HepG2 (cell line): ENCODE measurements around the gene SF3A2. TPM values are rescaled to one million over a fixed set of nuclear protein-coding genes. Genes with fewer than 3 reads are reported as not detected.
A peak's percentile ranks its signal among the peaks of the same experiment; 100 is the strongest.

ENCODE experiments used
- ATF1 ChIP-seq: IDR thresholded peaks from 2 replicates; pipeline ENCODE4 v1.6.1; 2016; ENCODE audit warnings: mild to moderate bottlenecking, control low read depth
- CREM ChIP-seq, 2 experiments: sonication (generic) in 1 of 2; formaldehyde crosslinking in 1 of 2; IDR thresholded peaks; 2 replicates each; pipeline versions ENCODE4 v1.4.0 to v1.6.1; 2016 to 2020; ENCODE audit warnings: antibody characterized with exemption in 1 of 2, mild to moderate bottlenecking in 1 of 2, missing genetic modification reagents in 1 of 2
- GFI1 ChIP-seq: sonication (generic); formaldehyde crosslinking; IDR thresholded peaks from 2 replicates; pipeline ENCODE4 v1.5.0; 2020; ENCODE audit warnings: missing genetic modification reagents, mild to moderate bottlenecking, borderline replicate concordance
- MED13 ChIP-seq: sonication (generic); formaldehyde crosslinking; IDR thresholded peaks from 2 replicates; pipeline ENCODE4 v1.5.0; 2020; ENCODE audit warnings: missing genetic modification reagents
- PHB2 ChIP-seq: fragments of 450-650 bp; IDR thresholded peaks from 2 replicates; pipeline ENCODE4 v1.6.1; 2018; ENCODE audit not compliant: partially characterized antibody
- PRDM15 ChIP-seq: sonication (generic); formaldehyde crosslinking; IDR thresholded peaks from 2 replicates; pipeline ENCODE4 v1.4.0; 2020; ENCODE audit warnings: missing genetic modification reagents
- RARG ChIP-seq: sonication (generic); formaldehyde crosslinking; IDR thresholded peaks from 2 replicates; pipeline ENCODE4 v1.4.0; 2020; ENCODE audit warnings: low read depth, mild to moderate bottlenecking, missing genetic modification reagents
- TIGD3 ChIP-seq: sonication (generic); formaldehyde crosslinking; IDR thresholded peaks from 2 replicates; pipeline ENCODE4 v1.5.1; 2020; ENCODE audit warnings: mild to moderate bottlenecking, missing genetic modification reagents, borderline replicate concordance
- TOPORS ChIP-seq: sonication (generic); formaldehyde crosslinking; IDR thresholded peaks from 2 replicates; pipeline ENCODE4 v1.8.0; 2023; ENCODE audit warnings: mild to moderate bottlenecking, missing genetic modification reagents
- YEATS2 ChIP-seq: sonication (generic); formaldehyde crosslinking; IDR thresholded peaks from 2 replicates; pipeline ENCODE4 v1.4.0; 2020; ENCODE audit warnings: missing genetic modification reagents, borderline replicate concordance
- ZBTB20 ChIP-seq: sonication (generic); formaldehyde crosslinking; IDR thresholded peaks from 2 replicates; pipeline ENCODE4 v1.8.1; 2023; ENCODE audit warnings: missing genetic modification reagents, low read depth, mild to moderate bottlenecking, borderline replicate concordance
- ZBTB4 ChIP-seq: sonication (generic); formaldehyde crosslinking; IDR thresholded peaks from 2 replicates; pipeline ENCODE4 v1.4.0; 2020; ENCODE audit warnings: missing genetic modification reagents, mild to moderate bottlenecking, borderline replicate concordance
- ZFP1 ChIP-seq: IDR thresholded peaks from 2 replicates; pipeline ENCODE4 v1.6.1; 2016
- ZNF232 ChIP-seq: sonication (generic); formaldehyde crosslinking; IDR thresholded peaks from 2 replicates; pipeline ENCODE4 v1.4.0; 2020; ENCODE audit warnings: missing genetic modification reagents, borderline replicate concordance
- ZNF432 ChIP-seq: sonication (generic); formaldehyde crosslinking; IDR thresholded peaks from 2 replicates; pipeline ENCODE4 v1.5.0; 2020; ENCODE audit warnings: missing genetic modification reagents, mild to moderate bottlenecking, borderline replicate concordance
- ZNF546 ChIP-seq: sonication (generic); formaldehyde crosslinking; conservative IDR thresholded peaks from 2 replicates; pipeline ENCODE4 v1.8.1; 2023; ENCODE audit warnings: mild to moderate bottlenecking, missing genetic modification reagents
- polyA plus RNA-seq, 8 experiments: library from polyadenylated mRNA; depleted of rRNA in 3 of 8; stranded (reverse) in 7 of 8; unstranded in 1 of 8; fragments of >200 nt; fragmentation: Illumina TruSeq in 4 of 8; extraction: Trizol in 4 of 8; gene quantifications; 2 replicates each; pipeline versions ENCODE4 v1.2.1 to v1.2.3, GENCODE V29; 2011 to 2016; ENCODE audit warnings: low read depth in 4 of 8, missing spikeins in 1 of 8, mixed read lengths in 1 of 8; ENCODE audit not compliant: insufficient read depth in 1 of 8
- total RNA-seq, 5 experiments: library from RNA; depleted of rRNA; stranded (reverse); fragments of >200 nt; fragmentation: Illumina TruSeq; extraction: Trizol; gene quantifications; 2 replicates each; pipeline ENCODE4 v1.2.3, GENCODE V29; 2016; ENCODE audit warnings: low read depth in 1 of 5
- TF ChIP-seq, protein P1 (sequence below): sonication (generic); formaldehyde crosslinking; IDR thresholded peaks from 2 replicates; pipeline ENCODE4 v1.4.0; 2020; ENCODE audit warnings: mild to moderate bottlenecking, missing genetic modification reagents

The SF3A2 gene
- total and polyA plus RNA-seq, 2 of the 13 experiments (the other 11 are each of a cell fraction or from before 2014, with no cell fraction given) = 8.6 to 8.8 TPM

- TF ChIP-seq GFI1 (CRISPR knock-in tag) (peak; percentile 85), ZNF432 (CRISPR knock-in tag) (0 out of 2 replicates have a peak, but pooled peaks have one; percentile 5), CREM (IDR thresholded peaks at IDR 0.05) (no peak), CREM (CRISPR knock-in tag; IDR thresholded peaks at IDR 0.05) (no peak), RARG (no peak), ATF1 (CRISPR knock-in tag) (no peak), TIGD3 (CRISPR knock-in tag) (0 out of 2 replicates have a peak, but pooled peaks have one; percentile 66), ZNF546 (CRISPR knock-in tag) (0 out of 2 replicates have a peak, but pooled peaks have one; percentile 14), ZNF232 (CRISPR knock-in tag) (peak; percentile 91; the same call in 1 of the 2 replicates), MED13 (CRISPR knock-in tag) (peak; percentile 39; the same call in 1 of the 2 replicates), TOPORS (CRISPR knock-in tag) (peak; percentile 63; the same call in 1 of the 2 replicates), PRDM15 (CRISPR knock-in tag) (no peak), YEATS2 (CRISPR knock-in tag) (peak; percentile 82; the same call in 1 of the 2 replicates), PHB2 (no peak), ZFP1 (CRISPR knock-in tag) (peak; percentile 61; the same call in 1 of the 2 replicates), ZBTB4 (CRISPR knock-in tag) (no peak), ZBTB20 (CRISPR knock-in tag) (peak; percentile 52; the same call in 1 of the 2 replicates)
- TF ChIP-seq, protein P1, sequence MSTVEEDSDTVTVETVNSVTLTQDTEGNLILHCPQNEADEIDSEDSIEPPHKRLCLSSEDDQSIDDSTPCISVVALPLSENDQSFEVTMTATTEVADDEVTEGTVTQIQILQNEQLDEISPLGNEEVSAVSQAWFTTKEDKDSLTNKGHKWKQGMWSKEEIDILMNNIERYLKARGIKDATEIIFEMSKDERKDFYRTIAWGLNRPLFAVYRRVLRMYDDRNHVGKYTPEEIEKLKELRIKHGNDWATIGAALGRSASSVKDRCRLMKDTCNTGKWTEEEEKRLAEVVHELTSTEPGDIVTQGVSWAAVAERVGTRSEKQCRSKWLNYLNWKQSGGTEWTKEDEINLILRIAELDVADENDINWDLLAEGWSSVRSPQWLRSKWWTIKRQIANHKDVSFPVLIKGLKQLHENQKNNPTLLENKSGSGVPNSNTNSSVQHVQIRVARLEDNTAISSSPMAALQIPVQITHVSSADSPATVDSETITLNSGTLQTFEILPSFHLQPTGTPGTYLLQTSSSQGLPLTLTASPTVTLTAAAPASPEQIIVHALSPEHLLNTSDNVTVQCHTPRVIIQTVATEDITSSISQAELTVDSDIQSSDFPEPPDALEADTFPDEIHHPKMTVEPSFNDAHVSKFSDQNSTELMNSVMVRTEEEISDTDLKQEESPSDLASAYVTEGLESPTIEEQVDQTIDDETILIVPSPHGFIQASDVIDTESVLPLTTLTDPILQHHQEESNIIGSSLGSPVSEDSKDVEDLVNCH = no peak
Observed at GRCh38 chr19:2269244-2270156, 32.9 kb downstream of the SF3A2 start (continued).
